BE2C (cell line): ENCODE measurements around the gene SH3RF1.

Experiments used
- DNase-seq: peaks from one replicate; pipeline ENCODE4 v3.0.0-alpha.2; 2020
- H3K27me3 ChIP-seq: fragments of 250-450 bp; sonication (Bioruptor Pico); 2 replicates; pipeline ENCODE4 v1.5.1; 2020; ENCODE audit warnings: mild to moderate bottlenecking
- H3K36me3 ChIP-seq: fragments of 250-450 bp; sonication (Bioruptor Pico); 2 replicates; pipeline ENCODE4 v1.5.1; 2020; ENCODE audit warnings: mild to moderate bottlenecking
- H3K4me1 ChIP-seq: fragments of 250-450 bp; sonication (Bioruptor Pico); 2 replicates; pipeline ENCODE4 v1.5.1; 2020
- H3K4me3 ChIP-seq: 2 replicates; pipeline ENCODE4 v1.5.1; 2011; ENCODE audit warnings: low read depth, low read length
- H3K9me3 ChIP-seq: fragments of 250-450 bp; sonication (Bioruptor Pico); 2 replicates; pipeline ENCODE4 v1.5.1; 2020
- TF ChIP-seq, protein P1 (sequence below): IDR thresholded peaks from 2 replicates; pipeline ENCODE4 v1.5.1; 2012; ENCODE audit warnings: mild to moderate bottlenecking, low read depth, low read length

Gene SH3RF1

DNA sequence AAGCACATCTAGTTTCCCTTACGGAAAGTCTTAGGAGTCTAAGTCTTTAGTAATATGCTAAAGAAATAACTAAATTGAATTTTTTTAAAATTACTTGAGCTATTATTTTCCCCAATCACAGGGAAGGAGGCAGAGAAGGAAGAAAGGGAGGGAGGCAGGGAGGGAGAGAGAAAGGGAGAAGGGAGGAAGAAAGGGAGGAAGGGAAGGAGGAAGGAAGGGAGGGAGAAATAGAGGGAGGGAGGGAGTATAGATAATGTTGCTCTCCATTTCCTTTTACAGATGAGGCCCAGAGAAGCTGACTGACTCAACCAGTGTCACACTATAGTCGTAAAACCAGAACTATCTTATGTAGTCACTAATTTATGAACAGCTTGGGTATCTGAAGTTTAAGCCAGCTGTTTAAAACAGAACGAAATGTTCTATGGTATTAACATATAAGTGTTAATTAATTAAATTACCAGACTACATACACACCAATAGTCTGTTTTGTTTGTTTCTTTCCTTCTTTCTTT, 14.6 kb downstream of the SH3RF1 start:
- peaks cover 60% of the 10 kb centered on the region for H3K4me1 ChIP-seq
- no peaks in the 10 kb centered on the region for H3K36me3 ChIP-seq
- no peaks in the 10 kb centered on the region for H3K27me3 ChIP-seq
- H3K4me3 ChIP-seq: no peak overlapping the region
- TF ChIP-seq, protein P1, sequence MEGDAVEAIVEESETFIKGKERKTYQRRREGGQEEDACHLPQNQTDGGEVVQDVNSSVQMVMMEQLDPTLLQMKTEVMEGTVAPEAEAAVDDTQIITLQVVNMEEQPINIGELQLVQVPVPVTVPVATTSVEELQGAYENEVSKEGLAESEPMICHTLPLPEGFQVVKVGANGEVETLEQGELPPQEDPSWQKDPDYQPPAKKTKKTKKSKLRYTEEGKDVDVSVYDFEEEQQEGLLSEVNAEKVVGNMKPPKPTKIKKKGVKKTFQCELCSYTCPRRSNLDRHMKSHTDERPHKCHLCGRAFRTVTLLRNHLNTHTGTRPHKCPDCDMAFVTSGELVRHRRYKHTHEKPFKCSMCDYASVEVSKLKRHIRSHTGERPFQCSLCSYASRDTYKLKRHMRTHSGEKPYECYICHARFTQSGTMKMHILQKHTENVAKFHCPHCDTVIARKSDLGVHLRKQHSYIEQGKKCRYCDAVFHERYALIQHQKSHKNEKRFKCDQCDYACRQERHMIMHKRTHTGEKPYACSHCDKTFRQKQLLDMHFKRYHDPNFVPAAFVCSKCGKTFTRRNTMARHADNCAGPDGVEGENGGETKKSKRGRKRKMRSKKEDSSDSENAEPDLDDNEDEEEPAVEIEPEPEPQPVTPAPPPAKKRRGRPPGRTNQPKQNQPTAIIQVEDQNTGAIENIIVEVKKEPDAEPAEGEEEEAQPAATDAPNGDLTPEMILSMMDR: no peak
- no peak for DNase-seq
- no peaks in the 10 kb centered on the region for H3K9me3 ChIP-seq

- peak; percentile 24 for DNase-seq
- peaks cover 58% of the 10 kb centered on the region for H3K4me1 ChIP-seq
- H3K9me3 ChIP-seq: no peaks in the 10 kb centered on the region
- H3K36me3 ChIP-seq: no peaks in the 10 kb centered on the region
- H3K4me3 ChIP-seq: no peak overlapping the region
- H3K27me3 ChIP-seq: no peaks in the 10 kb centered on the region
- TF ChIP-seq, protein P1: no peak
Measured at GRCh38 chr4:169254546-169254983, 16.2 kb downstream of the SH3RF1 start.

DNA sequence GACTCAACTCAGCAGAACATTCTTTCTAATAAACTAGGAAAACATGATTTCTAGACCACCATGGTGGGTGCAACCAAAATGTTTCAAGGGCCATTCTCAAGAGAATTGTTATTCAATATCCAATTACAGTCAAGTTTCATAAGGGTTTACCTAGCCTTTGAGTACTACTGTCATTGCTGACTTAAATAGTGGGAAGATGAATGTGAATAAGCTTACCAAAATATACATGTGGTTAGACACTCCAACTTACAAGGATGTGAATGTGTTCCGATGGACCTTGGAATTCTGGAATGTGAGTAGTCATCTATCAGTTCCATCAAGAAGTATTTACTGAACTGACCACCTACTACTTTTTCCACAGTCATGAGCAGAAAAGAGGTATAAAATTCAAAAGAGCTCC, 16.9 kb downstream of the SH3RF1 start:
- H3K27me3 ChIP-seq: no peaks in the 10 kb centered on the region
- DNase-seq: no peak
- no peaks in the 10 kb centered on the region for H3K9me3 ChIP-seq
- TF ChIP-seq, protein P1: no peak
- H3K4me1 ChIP-seq: peaks cover 58% of the 10 kb centered on the region
- H3K36me3 ChIP-seq: no peaks in the 10 kb centered on the region
- H3K4me3 ChIP-seq: no peak overlapping the region

- H3K4me1 ChIP-seq: peaks cover 56% of the 10 kb centered on the region
- H3K4me3 ChIP-seq: no peak overlapping the region
- peak; percentile 45 for DNase-seq
- TF ChIP-seq, protein P1: no peak
- no peaks in the 10 kb centered on the region for H3K36me3 ChIP-seq
- no peaks in the 10 kb centered on the region for H3K9me3 ChIP-seq
- H3K27me3 ChIP-seq: no peaks in the 10 kb centered on the region
Measured at GRCh38 chr4:169253113-169253671, 17.6 kb downstream of the SH3RF1 start.

DNA sequence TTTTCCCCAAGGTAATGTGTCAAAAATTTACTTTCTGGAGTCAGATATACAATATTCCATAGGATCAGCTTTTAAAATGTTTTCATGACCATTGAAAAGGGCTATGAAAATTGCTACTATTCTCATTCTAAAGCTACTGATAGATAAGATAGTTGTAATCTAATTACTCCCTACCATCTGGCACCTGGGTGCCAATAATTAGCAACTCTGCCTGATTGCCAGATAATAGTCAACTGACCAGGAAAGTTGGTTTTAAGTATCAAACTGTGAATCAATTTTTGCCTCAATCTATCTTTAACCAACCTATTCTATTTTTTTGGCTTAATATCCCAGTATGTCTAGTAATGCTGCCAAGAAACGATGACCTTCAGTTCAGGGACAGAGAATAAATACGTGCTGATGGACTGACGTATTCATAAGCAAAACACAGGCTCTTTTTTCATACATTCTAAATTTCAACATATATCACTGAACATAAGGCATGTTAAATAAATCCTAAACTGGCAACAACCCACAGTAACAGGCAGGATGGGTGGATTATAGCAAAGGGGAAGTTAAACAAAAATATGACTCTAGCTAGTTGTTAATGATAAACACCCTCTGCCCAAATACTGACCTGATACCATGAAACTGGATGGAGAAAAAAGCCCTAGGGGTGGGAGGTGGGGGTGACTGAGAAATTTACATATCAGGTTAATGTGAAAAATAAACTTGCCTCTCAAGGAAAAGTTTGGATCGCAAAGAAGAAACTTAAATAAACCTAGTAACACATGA, 18.2 kb downstream of the SH3RF1 start:
- DNase-seq: no peak
- no peak overlapping the region for H3K4me3 ChIP-seq
- no peaks in the 10 kb centered on the region for H3K27me3 ChIP-seq
- H3K9me3 ChIP-seq: no peaks in the 10 kb centered on the region
- peaks cover 50% of the 10 kb centered on the region for H3K4me1 ChIP-seq
- H3K36me3 ChIP-seq: no peaks in the 10 kb centered on the region
- TF ChIP-seq, protein P1: no peak
